Progenitor cell of endocrine pancreas (in vitro differentiated cells): Measurements from ENCODE around the gene RAPSN. TPM values are rescaled to one million over a fixed set of nuclear protein-coding genes. Genes with fewer than 3 reads are reported as not detected.

ENCODE experiments used
- DNase-seq: peaks from one replicate; pipeline ENCODE4 v3.0.0; 2021; ENCODE audit warnings: low spot score; ENCODE audit not compliant: unreplicated experiment
- H3K27ac Mint-ChIP-seq: 2 replicates; pipeline ENCODE4 v1.8.0; 2021; ENCODE audit warnings: mild to moderate bottlenecking, moderate library complexity, mixed read lengths
- H3K27me3 Mint-ChIP-seq: 2 replicates; pipeline ENCODE4 v1.8.0; 2021; ENCODE audit warnings: mixed read lengths
- H3K36me3 Mint-ChIP-seq: 2 replicates; pipeline ENCODE4 v1.8.0; 2022; ENCODE audit warnings: mixed read lengths; ENCODE audit not compliant: insufficient read depth
- H3K4me1 Mint-ChIP-seq: 2 replicates; pipeline ENCODE4 v1.8.0; 2021; ENCODE audit warnings: low read depth, mixed read lengths
- H3K4me3 Mint-ChIP-seq: 2 replicates; pipeline ENCODE4 v1.8.0; 2021; ENCODE audit warnings: low read depth, mild to moderate bottlenecking, moderate library complexity, mixed read lengths
- H3K9me3 Mint-ChIP-seq: 2 replicates; pipeline ENCODE4 v1.8.0; 2021; ENCODE audit warnings: low read depth, mixed read lengths
- CTCF ChIP-seq: fragments of 200-600 bp; sonication (generic); IDR thresholded peaks from one replicate; pipeline ENCODE4 v1.5.0; 2021; ENCODE audit warnings: antibody characterized with exemption, mild to moderate bottlenecking; ENCODE audit not compliant: unreplicated experiment
- total RNA-seq: library from RNA; stranded (reverse); gene quantifications from 2 replicates; pipeline ENCODE4 v1.2.1, GENCODE V29; 2021

Gene RAPSN
- total RNA-seq, 1 donor from 2014 or later = 0.81 TPM

- H3K9me3 Mint-ChIP-seq = no peaks in the 10 kb centered on the region
- H3K36me3 Mint-ChIP-seq = no peaks in the 10 kb centered on the region
- peaks cover 4% of the 10 kb centered on the region for H3K4me1 Mint-ChIP-seq
- no peak for TF ChIP-seq CTCF
- H3K4me3 Mint-ChIP-seq = no peak overlapping the region
- H3K27me3 Mint-ChIP-seq = no peaks in the 10 kb centered on the region
- H3K27ac Mint-ChIP-seq = no peak overlapping the region
- no peak for DNase-seq
Measured at GRCh38 chr11:47398011-47398410, 50.9 kb downstream of the RAPSN start.

DNA sequence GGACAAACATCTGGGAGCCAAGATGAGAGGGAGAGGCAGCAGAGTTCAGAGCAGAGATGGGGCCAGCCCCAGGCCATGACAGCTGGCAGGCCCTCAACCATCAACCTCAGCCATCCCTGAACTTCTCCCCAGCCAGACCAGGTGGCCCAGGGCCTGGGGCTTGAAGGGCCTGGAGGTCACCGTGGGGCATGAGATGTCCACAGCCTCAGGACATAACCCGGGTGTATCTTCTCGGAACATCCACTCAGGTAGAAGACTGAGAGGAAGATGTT, 53.0 kb downstream of the RAPSN start:
- Mint-ChIP-seq H3K9me3 (no peaks in the 10 kb centered on the region), H3K4me1 (peaks cover 4% of the 10 kb centered on the region), H3K27ac (no peak overlapping the region), H3K27me3 (no peaks in the 10 kb centered on the region), H3K36me3 (no peaks in the 10 kb centered on the region), H3K4me3 (no peak overlapping the region)
- no peak for TF ChIP-seq CTCF
- no peak for DNase-seq

GRCh38 chr11:47395223-47396048, 53.5 kb downstream of the RAPSN start:
- Mint-ChIP-seq H3K9me3 (no peaks in the 10 kb centered on the region), H3K4me1 (peaks cover 1% of the 10 kb centered on the region), H3K36me3 (no peaks in the 10 kb centered on the region), H3K27ac (no peak overlapping the region), H3K4me3 (no peak overlapping the region), H3K27me3 (no peaks in the 10 kb centered on the region)
- no peak for DNase-seq
- no peak for TF ChIP-seq CTCF

- DNase-seq = no peak
- Mint-ChIP-seq H3K9me3 (no peaks in the 10 kb centered on the region), H3K4me1 (no peaks in the 10 kb centered on the region), H3K27me3 (no peaks in the 10 kb centered on the region), H3K4me3 (no peak overlapping the region), H3K36me3 (no peaks in the 10 kb centered on the region), H3K27ac (no peak overlapping the region)
- TF ChIP-seq CTCF = no peak
Measured at GRCh38 chr11:47394322-47395222, 54.4 kb downstream of the RAPSN start.

DNA sequence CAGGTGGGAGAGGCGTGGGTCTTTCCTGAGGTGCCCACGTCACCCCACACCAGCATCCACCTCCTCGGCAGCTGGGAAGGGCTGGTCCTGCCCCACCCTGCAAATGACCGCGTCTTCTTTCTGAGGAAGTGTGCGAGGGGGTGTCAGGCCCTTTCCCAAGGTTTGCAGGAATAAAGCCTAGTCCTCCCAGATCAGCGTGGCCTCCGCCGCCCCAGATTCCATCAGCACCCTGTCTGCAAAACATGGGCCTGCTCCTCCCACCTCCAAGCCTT, 55.0 kb downstream of the RAPSN start:
- H3K27me3 Mint-ChIP-seq = no peaks in the 10 kb centered on the region
- no peaks in the 10 kb centered on the region for H3K36me3 Mint-ChIP-seq
- DNase-seq = no peak
- H3K4me3 Mint-ChIP-seq = no peak overlapping the region
- no peaks in the 10 kb centered on the region for H3K4me1 Mint-ChIP-seq
- no peaks in the 10 kb centered on the region for H3K9me3 Mint-ChIP-seq
- no peak overlapping the region for H3K27ac Mint-ChIP-seq
- TF ChIP-seq CTCF = no peak
